Erythroblast (primary cell): ENCODE data around the gene CHN2.
A peak's percentile ranks its signal among the peaks of the same experiment; 100 is the strongest.
"Not testable (repeated sequence)": the region's sequence is repeated elsewhere in the genome, so short reads cannot be mapped to it uniquely, and the experiment has no call there.

Source experiments
- DNase-seq, 2 experiments: peaks; one replicate each; lab custom pipeline; 2025; lab: John Stamatoyannopoulos, UW
- GATA1 ChIP-seq: IDR thresholded peaks from 2 replicates; pipeline ENCODE4 v1.6.1; 2011; ENCODE audit warnings: low read depth, mild to moderate bottlenecking, control low read depth, low read length, moderate library complexity
- POLR2A ChIP-seq: IDR thresholded peaks from 2 replicates; pipeline ENCODE4 v1.6.1; 2011; ENCODE audit warnings: mild to moderate bottlenecking, low read length

CHN2 gene

GRCh38 chr7:29196191-29196590, 1.6 kb downstream of the CHN2 start:
- DNase-seq: no peak
- TF ChIP-seq POLR2A (no peak), GATA1 (no peak)

- TF ChIP-seq POLR2A (no peak), GATA1 (no peak)
- no peak for DNase-seq
These were observed 2.5 kb downstream of the CHN2 start for GRCh38 chr7:29196971-29197595.

- DNase-seq: no peak
- TF ChIP-seq GATA1 (no peak), POLR2A (no peak)
These were observed 3.3 kb downstream of the CHN2 start for GRCh38 chr7:29197916-29198315.

GRCh38 chr7:29199776-29200175, 5.2 kb downstream of the CHN2 start:
- TF ChIP-seq GATA1: no peak
- TF ChIP-seq POLR2A: no peak
- no peak for DNase-seq

GRCh38 chr7:29202651-29203069, 8.1 kb downstream of the CHN2 start:
- TF ChIP-seq GATA1 (no peak), POLR2A (no peak)
- no peak for DNase-seq

- no peak for DNase-seq
- TF ChIP-seq GATA1 (no peak), POLR2A (no peak)
These were observed 10.1 kb downstream of the CHN2 start for GRCh38 chr7:29204491-29205272.

GRCh38 chr7:29207162-29207801, 12.7 kb downstream of the CHN2 start:
- TF ChIP-seq POLR2A: no peak
- TF ChIP-seq GATA1: no peak
- DNase-seq: no peak

- DNase-seq: no peak
- TF ChIP-seq POLR2A: no peak
- TF ChIP-seq GATA1: no peak
These were observed 14.1 kb downstream of the CHN2 start for GRCh38 chr7:29208410-29209250.

- no peak for TF ChIP-seq POLR2A
- no peak for TF ChIP-seq GATA1
These were observed 15.2 kb downstream of the CHN2 start for GRCh38 chr7:29209745-29210144.

GRCh38 chr7:29212736-29213135, 18.2 kb downstream of the CHN2 start:
- not testable (repeated sequence) for DNase-seq

More at GRCh38 chr7:29209745-29210144, 15.2 kb downstream of the CHN2 start:
- DNase-seq: no peak

- TF ChIP-seq GATA1 (no peak), POLR2A (no peak)
- DNase-seq: peak; percentile 18 to 57
These were observed 19.5 kb downstream of the CHN2 start for GRCh38 chr7:29214056-29214455.

- no peak for DNase-seq
- TF ChIP-seq POLR2A: no peak
- no peak for TF ChIP-seq GATA1
These were observed 20.2 kb downstream of the CHN2 start for GRCh38 chr7:29214816-29215215.

GRCh38 chr7:29216128-29216527, 21.6 kb downstream of the CHN2 start:
- DNase-seq: no peak
- TF ChIP-seq GATA1 (no peak), POLR2A (no peak)

- DNase-seq: no peak
- TF ChIP-seq GATA1 (no peak), POLR2A (no peak)
These were observed 22.5 kb downstream of the CHN2 start for GRCh38 chr7:29217113-29217512.
